Mesenchymal stem cell (in vitro differentiated cells and primary cell): ENCODE data around the gene TUBA1A. TPM values are rescaled to one million over a fixed set of nuclear protein-coding genes. Genes with fewer than 3 reads are reported as not detected.
"Not testable (repeated sequence)": the region's sequence is repeated elsewhere in the genome, so short reads cannot be mapped to it uniquely, and the experiment has no call there.

ENCODE experiments used
- DNase-seq: peaks from one replicate; pipeline ENCODE4 v3.0.0-alpha.2; 2013
- H2AFZ ChIP-seq: one replicate; pipeline ENCODE4 v1.6.1; 2013; ENCODE audit warnings: low read depth, mild to moderate bottlenecking, control low read depth, inconsistent platforms, low read length, moderate library complexity
- H2AK5ac ChIP-seq: 2 replicates; pipeline ENCODE4 v1.6.1; 2013; ENCODE audit warnings: low read length, moderate library complexity, mild to moderate bottlenecking, inconsistent platforms; ENCODE audit not compliant: severe bottlenecking
- H2BK120ac ChIP-seq: one replicate; pipeline ENCODE4 v1.6.1; 2013; ENCODE audit warnings: low read depth, mild to moderate bottlenecking, inconsistent platforms, low read length, moderate library complexity
- H2BK12ac ChIP-seq, 2 experiments: one replicate each; pipeline ENCODE4 v1.6.1; 2013; ENCODE audit warnings: inconsistent platforms in 2 of 2, low read length in 2 of 2, mild to moderate bottlenecking in 2 of 2, moderate library complexity in 2 of 2, control low read depth in 1 of 2
- H2BK15ac ChIP-seq: one replicate; pipeline ENCODE4 v1.6.1; 2013; ENCODE audit warnings: mild to moderate bottlenecking, low read depth, inconsistent platforms; ENCODE audit not compliant: poor library complexity, severe bottlenecking
- H2BK5ac ChIP-seq: 2 replicates; pipeline ENCODE4 v1.6.1; 2013; ENCODE audit warnings: low read depth, mild to moderate bottlenecking, low read length, control low read depth, inconsistent platforms; ENCODE audit not compliant: poor library complexity, severe bottlenecking
- H3K14ac ChIP-seq, 2 experiments: one replicate each; pipeline ENCODE4 v1.6.1; 2013; ENCODE audit warnings: inconsistent platforms in 2 of 2, low read length in 2 of 2, control low read depth in 1 of 2, mild to moderate bottlenecking in 1 of 2, moderate library complexity in 1 of 2
- H3K18ac ChIP-seq, 2 experiments: one replicate each; pipeline ENCODE4 v1.6.1; 2013; ENCODE audit warnings: inconsistent platforms in 2 of 2, low read length in 2 of 2, control low read depth in 1 of 2, low read depth in 1 of 2, mild to moderate bottlenecking in 1 of 2
- H3K23ac ChIP-seq, 2 experiments: one replicate each; pipeline ENCODE4 v1.6.1; 2013; ENCODE audit warnings: inconsistent platforms in 2 of 2, low read length in 2 of 2, mild to moderate bottlenecking in 2 of 2, moderate library complexity in 2 of 2, control low read depth in 1 of 2
- H3K27ac ChIP-seq: 2 replicates; pipeline ENCODE4 v1.5.1; 2013; ENCODE audit warnings: mild to moderate bottlenecking, moderate library complexity, low read length, control low read depth, inconsistent platforms; ENCODE audit not compliant: poor library complexity, severe bottlenecking
- H3K27me3 ChIP-seq, 2 experiments: 2 replicates each; pipeline versions ENCODE4 v1.6.1 to v1.7.0; 2013; ENCODE audit warnings: low read length in 2 of 2, mild to moderate bottlenecking in 2 of 2, moderate library complexity in 2 of 2, control low read depth in 1 of 2, inconsistent platforms in 1 of 2; ENCODE audit not compliant: control insufficient read depth in 1 of 2, insufficient read depth in 1 of 2
- H3K36me3 ChIP-seq, 2 experiments: 2 replicates each; pipeline versions ENCODE4 v1.6.1 to v1.7.0; 2013; ENCODE audit warnings: low read length in 2 of 2, control low read depth in 1 of 2, inconsistent platforms in 1 of 2, low read depth in 1 of 2, mild to moderate bottlenecking in 1 of 2; ENCODE audit not compliant: insufficient read depth in 2 of 2, control insufficient read depth in 1 of 2
- H3K4ac ChIP-seq, 2 experiments: one replicate each; pipeline ENCODE4 v1.6.1; 2013; ENCODE audit warnings: inconsistent platforms in 2 of 2, low read length in 2 of 2, mild to moderate bottlenecking in 2 of 2, moderate library complexity in 2 of 2, control low read depth in 1 of 2, low read depth in 1 of 2
- H3K4me1 ChIP-seq: 2 replicates; pipeline ENCODE4 v1.6.1; 2013; ENCODE audit warnings: low read depth, low read length, control low read depth; ENCODE audit not compliant: control insufficient read depth, insufficient read depth
- H3K4me2 ChIP-seq: 2 replicates; pipeline ENCODE4 v1.6.1; 2013; ENCODE audit warnings: low read length, mild to moderate bottlenecking, inconsistent platforms; ENCODE audit not compliant: poor library complexity, severe bottlenecking
- H3K4me3 ChIP-seq, 2 experiments: 2 replicates each; pipeline versions ENCODE4 v1.5.1 to v1.7.0; 2013; ENCODE audit warnings: low read length in 2 of 2, mild to moderate bottlenecking in 2 of 2, control low read depth in 1 of 2, low read depth in 1 of 2; ENCODE audit not compliant: insufficient read depth in 1 of 2
- H3K79me1 ChIP-seq: replicated peaks from 2 replicates; pipeline ENCODE4 v1.6.1; 2013; ENCODE audit warnings: mild to moderate bottlenecking, control low read depth, low read length, inconsistent platforms; ENCODE audit not compliant: poor library complexity, severe bottlenecking
- H3K9ac ChIP-seq: 2 replicates; pipeline ENCODE4 v1.7.0; 2013; ENCODE audit warnings: mild to moderate bottlenecking, low read length, moderate library complexity
- H3K9me3 ChIP-seq: 2 replicates; pipeline ENCODE4 v1.7.0; 2013; ENCODE audit warnings: mild to moderate bottlenecking, low read length; ENCODE audit not compliant: control insufficient read depth
- H4K8ac ChIP-seq: one replicate; pipeline ENCODE4 v1.6.1; 2013; ENCODE audit warnings: inconsistent platforms, mild to moderate bottlenecking, low read length, moderate library complexity
- H4K91ac ChIP-seq: one replicate; pipeline ENCODE4 v1.6.1; 2013; ENCODE audit warnings: mild to moderate bottlenecking, low read length, inconsistent platforms
- WGBS: methylation state at CpG from one replicate; pipeline ENCODE4 v1.1.7; 2013; ENCODE audit warnings: mixed read lengths; 5-methylcytosine and 5-hydroxymethylcytosine counted together
- small RNA-seq: library from polyadenylated mRNA; stranded (forward); fragments of <200 nt; extraction: miRNeasy Mini kit (QIAGEN cat#:217004); gene quantifications from one replicate; pipeline ENCODE3, GENCODE V24; 2013; ENCODE audit warnings: low read depth

Gene TUBA1A

DNA sequence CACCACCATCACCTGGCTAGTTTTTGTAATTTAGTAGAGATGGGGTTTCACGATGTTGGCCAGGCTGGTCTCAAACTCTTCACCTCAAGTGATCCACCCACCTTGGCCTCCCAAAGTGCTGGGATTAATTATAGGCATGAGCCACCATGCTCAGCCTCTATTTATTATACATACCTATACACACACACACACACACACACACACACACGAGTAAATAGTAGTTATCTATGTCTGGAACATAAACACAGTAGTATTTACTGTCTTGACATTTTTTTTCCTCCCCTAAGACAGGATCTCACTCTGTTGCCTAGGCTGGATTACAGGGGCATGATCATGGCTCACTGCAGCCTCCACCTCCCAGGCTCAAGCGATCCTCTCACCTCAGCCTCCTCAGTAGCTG is 51.9 kb downstream of the TUBA1A start:
- WGBS, result 100% methylated on average over 1 of the region's 3 CpGs
- H3K18ac ChIP-seq, H3K36me3 ChIP-seq, H2AFZ ChIP-seq, H3K9ac ChIP-seq, H3K4me1 ChIP-seq, H3K4me2 ChIP-seq, H2BK5ac ChIP-seq, H2BK15ac ChIP-seq, H3K23ac ChIP-seq, H4K8ac ChIP-seq, H3K4me3 ChIP-seq, H3K9me3 ChIP-seq, H3K27ac ChIP-seq, DNase-seq, H2AK5ac ChIP-seq, H2BK12ac ChIP-seq, H3K79me1 ChIP-seq, H3K14ac ChIP-seq, H4K91ac ChIP-seq, H3K27me3 ChIP-seq, H2BK120ac ChIP-seq, H3K4ac ChIP-seq: not testable (repeated sequence)

Small RNA genes lying within 50 kb of the gene (small RNA-seq; reads per million reads assigned to genes)
- gene RF00017, result not detected
